ENCODE measurements around the gene AACS. TPM values are rescaled to one million over a fixed set of nuclear protein-coding genes. Genes with fewer than 3 reads are reported as not detected.
"Not testable (repeated sequence)": the region's sequence is repeated elsewhere in the genome, so short reads cannot be mapped to it uniquely, and the experiment has no call there.

AACS gene
- total RNA-seq, 2 experiments from 2014 or later, result 14.9 to 20.3 TPM

DNA sequence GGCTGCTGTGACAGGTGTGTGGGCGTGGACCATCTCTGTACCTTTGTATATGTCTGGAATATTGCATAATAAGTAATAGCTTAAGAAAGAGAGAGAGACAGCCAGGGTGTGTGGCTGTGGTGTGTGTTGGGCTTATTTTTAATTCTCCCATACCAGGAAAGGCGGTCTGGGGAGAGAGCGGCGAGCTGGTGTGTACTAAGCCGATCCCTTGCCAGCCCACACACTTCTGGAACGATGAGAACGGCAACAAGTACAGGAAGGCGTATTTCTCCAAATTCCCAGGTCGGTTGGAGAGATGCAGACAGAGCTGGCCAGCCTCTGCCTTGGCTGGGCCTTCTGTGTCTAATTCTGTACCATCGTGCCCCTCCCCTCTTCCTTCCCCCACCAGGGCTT, 63.9 kb downstream of the AACS start:
- DNase-seq, result no peak
- Mint-ChIP-seq H3K4me3 (no peak overlapping the region), H3K27me3 (no peaks in the 10 kb centered on the region), H3K4me1 (no peaks in the 10 kb centered on the region), H3K9me3 (ENCODE audit: low read depth) (no peaks in the 10 kb centered on the region), H3K36me3 (no peaks in the 10 kb centered on the region), H3K27ac (no peak overlapping the region)
- no peak for ATAC-seq
- CTCF ChIA-PET, result no interaction called here

DNA sequence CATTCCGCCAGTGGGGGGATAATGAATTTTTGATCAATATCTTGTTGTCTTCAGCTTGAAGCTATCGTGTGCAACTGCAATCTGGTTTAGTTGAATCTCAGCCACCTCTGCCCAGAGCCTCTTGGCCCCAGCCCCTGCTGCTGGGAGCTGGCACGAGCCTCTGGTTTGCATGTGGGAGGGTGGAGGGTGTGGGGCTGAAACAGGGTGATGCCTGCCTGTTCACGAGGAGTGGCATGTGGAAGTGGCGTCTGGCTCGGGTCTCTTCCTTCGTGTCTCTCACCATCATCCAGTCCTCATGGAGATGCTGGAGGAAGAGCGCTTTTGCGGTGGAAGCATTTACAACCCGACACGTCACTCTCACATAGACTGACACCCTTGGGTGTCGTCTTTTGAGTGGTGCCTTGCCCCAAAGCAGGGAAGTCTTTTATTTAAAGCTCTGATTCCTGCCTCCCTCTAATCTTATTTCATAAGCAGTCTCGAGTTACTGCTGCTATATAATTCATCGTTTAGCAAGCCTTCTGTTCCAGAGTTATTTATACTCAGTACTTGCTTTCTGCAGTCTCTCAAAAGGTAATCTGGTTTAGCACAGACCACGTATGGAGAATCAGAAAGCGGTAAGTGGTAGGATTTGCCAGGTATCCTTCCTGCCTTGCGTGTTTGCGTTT, 64.5 kb downstream of the AACS start:
- no peaks in the 10 kb centered on the region for H3K9me3 Mint-ChIP-seq (ENCODE audit: low read depth)
- CTCF ChIA-PET, result no interaction called here
- H3K4me1 Mint-ChIP-seq, result no peaks in the 10 kb centered on the region
- H3K4me3 Mint-ChIP-seq, result no peak overlapping the region
- no peaks in the 10 kb centered on the region for H3K27me3 Mint-ChIP-seq
- DNase-seq (no peak), ATAC-seq (no peak)
- no peaks in the 10 kb centered on the region for H3K36me3 Mint-ChIP-seq
- no peak overlapping the region for H3K27ac Mint-ChIP-seq

DNA sequence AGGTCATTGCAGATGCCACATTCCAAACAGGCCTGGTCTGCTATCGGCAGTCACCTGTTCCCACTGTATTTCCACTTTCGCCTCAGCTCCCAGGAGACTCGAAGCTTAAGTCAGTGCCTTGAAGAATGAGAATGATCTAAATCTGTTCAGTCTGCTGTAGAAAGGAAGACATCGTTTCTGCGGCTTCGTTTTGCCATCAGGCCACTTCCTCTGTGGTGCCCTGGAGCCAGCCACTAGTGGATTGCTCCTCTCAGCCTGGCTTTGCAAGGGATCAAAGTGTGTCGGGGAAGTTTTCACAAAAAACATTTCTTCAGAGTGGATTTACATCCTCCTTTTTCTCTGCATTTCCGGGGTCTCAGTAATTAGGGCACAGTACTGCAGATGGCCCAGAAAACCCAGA, 66.7 kb downstream of the AACS start:
- H3K9me3 Mint-ChIP-seq (ENCODE audit: low read depth), result no peaks in the 10 kb centered on the region
- H3K27me3 Mint-ChIP-seq, result no peaks in the 10 kb centered on the region
- H3K27ac Mint-ChIP-seq, result no peak overlapping the region
- DNase-seq (no peak), ATAC-seq (no peak)
- CTCF ChIA-PET, result no interaction called here
- H3K36me3 Mint-ChIP-seq, result no peaks in the 10 kb centered on the region
- H3K4me3 Mint-ChIP-seq, result no peak overlapping the region
- no peaks in the 10 kb centered on the region for H3K4me1 Mint-ChIP-seq

GRCh38 chr12:125132698-125133400, 67.6 kb downstream of the AACS start:
- no peaks in the 10 kb centered on the region for H3K4me1 Mint-ChIP-seq
- H3K27me3 Mint-ChIP-seq, result no peaks in the 10 kb centered on the region
- DNase-seq (no peak), ATAC-seq (no peak)
- CTCF ChIA-PET, result no interaction called here
- no peak overlapping the region for H3K27ac Mint-ChIP-seq
- no peaks in the 10 kb centered on the region for H3K9me3 Mint-ChIP-seq (ENCODE audit: low read depth)
- no peak overlapping the region for H3K4me3 Mint-ChIP-seq
- no peaks in the 10 kb centered on the region for H3K36me3 Mint-ChIP-seq

DNA sequence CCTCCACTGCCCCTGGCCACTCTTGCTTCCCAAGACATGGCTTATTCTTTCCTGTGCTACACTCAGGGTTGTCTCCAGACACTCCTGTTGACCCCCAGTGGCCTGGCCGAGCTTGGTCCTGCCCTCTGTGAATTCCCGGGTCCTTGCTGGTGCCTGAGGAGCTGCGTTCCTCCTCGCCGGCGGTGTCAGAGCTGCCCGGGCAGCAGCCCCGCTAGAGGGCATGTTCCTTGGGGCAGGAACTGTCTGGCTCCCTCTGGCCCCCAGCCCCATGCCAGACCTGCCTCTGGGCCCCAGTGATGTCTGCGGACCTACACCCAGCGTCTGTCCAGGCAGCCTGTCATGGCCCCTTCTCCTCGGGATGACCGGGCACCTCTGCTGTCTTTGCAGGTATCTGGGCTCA, 68.4 kb downstream of the AACS start:
- DNase-seq (no peak), ATAC-seq (no peak)
- H3K4me1 Mint-ChIP-seq, result no peaks in the 10 kb centered on the region
- no peak overlapping the region for H3K27ac Mint-ChIP-seq
- no peaks in the 10 kb centered on the region for H3K36me3 Mint-ChIP-seq
- CTCF ChIA-PET, result no interaction called here
- H3K9me3 Mint-ChIP-seq (ENCODE audit: low read depth), result no peaks in the 10 kb centered on the region
- H3K4me3 Mint-ChIP-seq, result no peak overlapping the region
- no peaks in the 10 kb centered on the region for H3K27me3 Mint-ChIP-seq

- no peak for DNase-seq
- no peak overlapping the region for H3K27ac Mint-ChIP-seq
Observed at GRCh38 chr12:125134576-125134975, 69.3 kb downstream of the AACS start.

GRCh38 chr12:125135906-125136305, 70.7 kb downstream of the AACS start:
- CTCF ChIA-PET, result no interaction called here
- Mint-ChIP-seq H3K27ac (no peak overlapping the region), H3K4me3 (no peak overlapping the region), H3K36me3 (no peaks in the 10 kb centered on the region), H3K4me1 (no peaks in the 10 kb centered on the region), H3K27me3 (no peaks in the 10 kb centered on the region), H3K9me3 (ENCODE audit: low read depth) (no peaks in the 10 kb centered on the region)
- no peak for ATAC-seq
- DNase-seq, result no peak

More at GRCh38 chr12:125134576-125134975, 69.3 kb downstream of the AACS start:
- CTCF ChIA-PET, result no interaction called here
- Mint-ChIP-seq H3K27me3 (no peaks in the 10 kb centered on the region), H3K9me3 (ENCODE audit: low read depth) (no peaks in the 10 kb centered on the region), H3K4me1 (no peaks in the 10 kb centered on the region), H3K36me3 (no peaks in the 10 kb centered on the region), H3K4me3 (no peak overlapping the region)
- no peak for ATAC-seq

DNA sequence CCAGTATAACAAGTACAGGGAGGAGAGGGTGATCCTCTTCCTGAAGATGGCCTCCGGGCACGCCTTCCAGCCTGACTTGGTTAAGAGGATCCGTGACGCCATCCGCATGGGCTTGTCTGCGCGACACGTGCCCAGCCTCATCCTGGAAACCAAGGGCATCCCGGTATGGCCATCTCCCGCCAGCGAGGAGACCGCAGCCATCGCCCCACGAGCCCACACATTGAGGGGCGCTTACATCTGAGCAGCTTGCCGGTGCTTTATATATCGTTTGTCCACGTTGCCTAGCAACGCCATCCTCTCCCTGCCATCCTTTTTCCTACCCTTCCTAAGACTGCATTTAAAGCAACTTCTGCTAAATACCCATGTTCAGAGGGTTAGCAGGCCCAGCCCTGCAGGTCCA, 71.5 kb downstream of the AACS start:
- CTCF ChIA-PET, result no interaction called here
- H3K27ac Mint-ChIP-seq, result no peak overlapping the region
- H3K4me1 Mint-ChIP-seq, result no peaks in the 10 kb centered on the region
- H3K4me3 Mint-ChIP-seq, result no peak overlapping the region
- H3K27me3 Mint-ChIP-seq, result no peaks in the 10 kb centered on the region
- no peaks in the 10 kb centered on the region for H3K9me3 Mint-ChIP-seq (ENCODE audit: low read depth)
- no peak for ATAC-seq
- no peaks in the 10 kb centered on the region for H3K36me3 Mint-ChIP-seq
- DNase-seq, result no peak

DNA sequence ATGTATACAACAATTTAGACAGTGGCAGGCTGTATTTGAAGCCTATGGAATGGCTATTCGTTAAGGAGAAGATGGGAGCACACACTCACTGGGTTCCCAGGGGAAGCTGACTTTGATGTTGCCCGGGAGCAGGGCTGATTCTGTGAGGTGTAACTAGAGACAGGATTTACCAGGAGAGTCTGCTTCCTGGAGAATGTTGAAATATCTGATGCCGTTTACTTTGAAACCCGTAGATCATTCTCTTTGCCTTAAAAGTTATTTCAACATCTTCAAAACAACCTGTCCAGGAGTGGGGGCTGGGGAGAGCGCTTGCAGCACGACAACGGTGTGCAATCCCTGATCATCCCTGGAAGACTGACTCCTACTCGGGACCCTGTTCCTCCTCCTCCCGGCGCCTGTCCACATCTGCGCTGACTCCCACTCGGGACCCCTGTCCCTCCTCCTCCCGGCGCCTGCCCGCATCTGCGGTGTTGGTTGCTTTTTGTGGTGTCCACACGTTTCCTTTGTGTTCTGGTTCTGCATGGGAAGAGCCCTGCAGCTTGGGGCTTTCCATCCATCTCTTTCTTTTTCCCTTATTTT, 72.6 kb downstream of the AACS start:
- no peaks in the 10 kb centered on the region for H3K27me3 Mint-ChIP-seq
- CTCF ChIA-PET, result no interaction called here
- no peak overlapping the region for H3K27ac Mint-ChIP-seq
- no peaks in the 10 kb centered on the region for H3K36me3 Mint-ChIP-seq
- H3K4me1 Mint-ChIP-seq, result no peaks in the 10 kb centered on the region
- ATAC-seq (no peak), DNase-seq (no peak)
- H3K4me3 Mint-ChIP-seq, result no peak overlapping the region
- no peaks in the 10 kb centered on the region for H3K9me3 Mint-ChIP-seq (ENCODE audit: low read depth)

DNA sequence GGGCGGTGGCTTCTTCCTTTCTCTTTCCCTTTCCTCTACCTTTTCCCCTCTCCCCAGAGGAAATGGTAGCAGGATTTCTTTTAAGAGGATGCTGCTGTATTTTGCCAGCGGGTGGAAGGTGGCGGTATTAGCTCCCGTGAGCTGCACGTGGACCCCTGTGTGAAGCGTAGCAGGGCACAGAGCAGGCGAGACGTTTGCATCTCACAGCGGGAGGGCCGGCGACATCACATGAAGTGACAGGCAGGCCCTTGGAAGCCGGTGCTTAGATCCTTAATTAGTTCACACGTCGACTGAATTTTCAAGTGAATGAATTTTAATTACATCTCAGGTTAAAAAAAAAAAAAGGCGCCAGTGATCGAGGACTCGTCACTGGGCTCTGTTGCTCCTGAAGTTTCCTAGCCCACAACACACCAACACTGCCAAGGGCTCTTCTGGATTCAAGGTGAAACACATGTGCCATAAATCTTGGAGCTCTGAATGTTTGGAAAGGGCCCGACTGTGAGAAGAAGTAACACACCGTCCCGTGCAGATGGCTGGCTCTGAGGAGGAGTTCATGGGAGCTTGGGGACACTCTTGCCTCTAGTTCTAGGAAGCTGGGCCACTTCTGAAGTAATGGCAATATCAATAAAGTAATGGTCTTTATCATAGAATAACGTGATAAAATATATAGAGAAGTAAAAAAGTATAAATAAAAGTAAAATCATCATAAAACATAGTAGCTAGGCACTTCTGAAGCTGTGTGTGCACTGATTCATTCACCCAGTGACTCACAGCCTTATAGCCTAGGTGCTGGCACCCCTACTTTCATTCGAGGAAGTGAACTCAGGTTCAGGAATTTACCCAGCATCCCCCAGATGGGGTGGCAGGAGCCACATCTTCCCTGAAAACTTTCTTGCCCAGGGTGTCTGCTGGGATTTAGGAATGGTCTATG, 75.3 kb downstream of the AACS start:
- Mint-ChIP-seq H3K36me3 (no peaks in the 10 kb centered on the region), H3K4me1 (no peaks in the 10 kb centered on the region), H3K9me3 (ENCODE audit: low read depth) (no peaks in the 10 kb centered on the region), H3K27ac (no peak overlapping the region), H3K4me3 (no peak overlapping the region), H3K27me3 (no peaks in the 10 kb centered on the region)
- DNase-seq, result no peak
- ATAC-seq, result no peak
- CTCF ChIA-PET, result no interaction called here

GRCh38 chr12:125141210-125141573, 76.0 kb downstream of the AACS start:
- CTCF ChIA-PET; H3K9me3 Mint-ChIP-seq (ENCODE audit: low read depth): not testable (repeated sequence)

GRCh38 chr12:125142601-125143000, 77.4 kb downstream of the AACS start:
- no peaks in the 10 kb centered on the region for H3K9me3 Mint-ChIP-seq (ENCODE audit: low read depth)
- no peaks in the 10 kb centered on the region for H3K36me3 Mint-ChIP-seq
- no peaks in the 10 kb centered on the region for H3K4me1 Mint-ChIP-seq
- no peaks in the 10 kb centered on the region for H3K27me3 Mint-ChIP-seq
- ATAC-seq (no peak), DNase-seq (no peak)
- no peak overlapping the region for H3K27ac Mint-ChIP-seq
- H3K4me3 Mint-ChIP-seq, result no peak overlapping the region
- CTCF ChIA-PET, result no interaction called here

More at GRCh38 chr12:125141210-125141573, 76.0 kb downstream of the AACS start:
- H3K36me3 Mint-ChIP-seq, H3K27ac Mint-ChIP-seq, ATAC-seq, H3K4me1 Mint-ChIP-seq, H3K4me3 Mint-ChIP-seq, DNase-seq, H3K27me3 Mint-ChIP-seq: not testable (repeated sequence)

DNA sequence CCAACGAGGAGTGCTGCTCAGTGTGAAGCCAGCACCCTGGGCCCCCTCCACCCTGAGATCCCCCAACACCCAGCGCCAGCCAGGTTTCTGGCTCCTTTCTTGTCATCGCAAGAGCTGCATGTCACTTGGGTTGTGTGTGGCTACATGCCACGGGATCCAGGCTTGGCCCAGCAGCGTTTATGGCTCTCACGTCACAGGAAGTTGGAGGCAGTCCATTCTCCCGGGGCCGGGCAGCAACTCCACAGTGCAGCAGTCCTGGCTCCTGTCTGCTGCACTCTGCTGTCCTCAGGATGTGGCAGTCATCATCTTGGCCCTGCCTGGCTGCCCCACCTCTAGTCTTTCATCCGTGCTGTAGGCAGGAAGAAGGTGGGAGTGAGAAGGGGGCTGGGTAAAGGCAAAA, 78.3 kb downstream of the AACS start:
- Mint-ChIP-seq H3K36me3 (no peaks in the 10 kb centered on the region), H3K9me3 (ENCODE audit: low read depth) (no peaks in the 10 kb centered on the region), H3K4me1 (no peaks in the 10 kb centered on the region), H3K27ac (no peak overlapping the region), H3K4me3 (no peak overlapping the region), H3K27me3 (no peaks in the 10 kb centered on the region)
- DNase-seq, result no peak
- CTCF ChIA-PET, result no interaction called here
- ATAC-seq, result no peak

Data from activated CD8-positive, alpha-beta memory T cell treated with anti-CD3 and anti-CD28 coated beads, Interleukin-2, amount 10 ng/mL, durations not matched to agents 7 days and 5 days (primary cell).